Loucy (cell line): ENCODE results near the gene PPFIA3.

ENCODE experiments used
- H2AFZ ChIP-seq: fragments of 200-600 bp; sonication (generic); 2 replicates; pipeline ENCODE4 v1.6.0; 2016; ENCODE audit warnings: antibody characterized with exemption, mild to moderate bottlenecking, low read length, moderate library complexity
- H3F3A ChIP-seq: fragments of 200-600 bp; 2 replicates; pipeline ENCODE4 v1.6.0; 2016; ENCODE audit warnings: antibody characterized with exemption, low read depth, mild to moderate bottlenecking
- H3K27me3 ChIP-seq: fragments of 200-600 bp; sonication (generic); 2 replicates; pipeline ENCODE4 v1.6.1; 2014; ENCODE audit warnings: low read length, mild to moderate bottlenecking; ENCODE audit not compliant: insufficient read depth, poor library complexity, severe bottlenecking
- H3K36me3 ChIP-seq: fragments of 200-600 bp; sonication (generic); 2 replicates; pipeline ENCODE4 v1.6.1; 2016; ENCODE audit warnings: low read length; ENCODE audit not compliant: insufficient read depth
- H3K4me1 ChIP-seq: fragments of 200-600 bp; sonication (generic); 2 replicates; pipeline ENCODE4 v1.5.1; 2014; ENCODE audit warnings: low read length, mild to moderate bottlenecking; ENCODE audit not compliant: insufficient read depth, poor library complexity, severe bottlenecking
- H3K4me2 ChIP-seq: fragments of 200-600 bp; sonication (generic); 2 replicates; pipeline ENCODE4 v1.6.0; 2014; ENCODE audit warnings: antibody characterized with exemption, low read length, low read depth, mild to moderate bottlenecking; ENCODE audit not compliant: poor library complexity, severe bottlenecking
- H3K4me3 ChIP-seq: fragments of 200-600 bp; sonication (generic); 2 replicates; pipeline ENCODE4 v1.5.1; 2014; ENCODE audit warnings: low read length, mild to moderate bottlenecking, mixed read lengths; ENCODE audit not compliant: poor library complexity, severe bottlenecking
- H3K79me2 ChIP-seq: fragments of 200-600 bp; sonication (generic); 2 replicates; pipeline ENCODE4 v1.6.1; 2014; ENCODE audit warnings: low read length; ENCODE audit not compliant: insufficient read depth
- H3K9ac ChIP-seq: fragments of 200-600 bp; sonication (generic); 2 replicates; pipeline ENCODE4 v1.6.0; 2014; ENCODE audit warnings: mild to moderate bottlenecking, low read depth, low read length, moderate library complexity; ENCODE audit not compliant: poor library complexity, severe bottlenecking
- H3K9me2 ChIP-seq: fragments of 200-600 bp; sonication (generic); replicated peaks from 2 replicates; pipeline ENCODE4 v1.6.1; 2016; ENCODE audit warnings: low read depth, low read length, mixed read lengths
- H3K9me3 ChIP-seq: fragments of 200-600 bp; sonication (generic); 2 replicates; pipeline ENCODE4 v1.6.1; 2014; ENCODE audit warnings: mild to moderate bottlenecking, antibody characterized with exemption, low read length, low read depth; ENCODE audit not compliant: insufficient read depth
- H4K20me1 ChIP-seq: fragments of 200-600 bp; sonication (generic); 2 replicates; pipeline ENCODE4 v1.6.0; 2014; ENCODE audit warnings: antibody characterized with exemption, low read length, mild to moderate bottlenecking; ENCODE audit not compliant: insufficient read depth, poor library complexity, severe bottlenecking
- EZH2phosphoT487 ChIP-seq: fragments of 200-600 bp; IDR thresholded peaks from 2 replicates; pipeline ENCODE4 v1.6.1; 2018; ENCODE audit warnings: antibody characterized with exemption, mild to moderate bottlenecking, moderate library complexity, borderline replicate concordance
- TF ChIP-seq, protein P1 (sequence below): fragments of 200-600 bp; sonication (generic); conservative IDR thresholded peaks from 2 replicates; pipeline ENCODE4 v1.5.1; 2014; ENCODE audit warnings: mild to moderate bottlenecking, antibody characterized with exemption, low read length

PPFIA3 gene

DNA sequence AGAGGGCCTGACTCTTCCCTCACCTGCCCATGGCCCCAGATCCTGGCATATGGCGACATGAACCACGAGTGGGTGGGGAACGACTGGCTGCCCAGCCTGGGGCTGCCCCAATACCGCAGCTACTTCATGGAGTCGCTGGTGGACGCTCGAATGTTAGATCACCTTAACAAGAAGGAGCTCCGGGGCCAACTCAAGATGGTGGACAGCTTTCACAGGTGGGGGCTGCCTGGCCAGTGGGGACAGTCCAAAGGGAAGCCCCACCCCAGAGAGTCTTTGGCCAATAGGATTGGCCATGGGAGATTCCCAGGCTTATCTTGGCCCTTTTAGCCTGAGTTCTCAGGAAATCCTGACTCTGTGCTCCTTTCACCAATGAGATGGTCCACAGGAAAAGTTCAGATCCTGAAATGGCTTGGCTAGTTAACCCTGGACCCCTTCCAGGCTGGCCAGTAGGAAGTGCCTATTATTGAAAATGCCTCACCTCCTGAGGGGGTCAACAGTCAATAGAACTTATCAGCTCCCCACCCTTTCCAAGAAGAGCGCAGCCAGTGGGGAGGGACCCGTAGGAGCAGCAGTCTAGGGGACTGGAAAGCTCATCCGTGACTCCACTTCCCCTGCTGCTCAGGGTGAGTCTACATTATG is 28.8 kb downstream of the PPFIA3 start:
- Histone ChIP-seq H3K4me2 (no peak overlapping the region), H3K27me3 (no peaks in the 10 kb centered on the region), H3F3A (no peaks in the 10 kb centered on the region), H2AFZ (no peak overlapping the region), H3K9me3 (no peaks in the 10 kb centered on the region), H4K20me1 (no peaks in the 10 kb centered on the region), H3K9ac (no peak overlapping the region), H3K79me2 (no peaks in the 10 kb centered on the region), H3K9me2 (no peaks in the 10 kb centered on the region), H3K36me3 (no peaks in the 10 kb centered on the region), H3K4me3 (no peak overlapping the region), H3K4me1 (peaks cover 18% of the 10 kb centered on the region)
- no peak for TF ChIP-seq EZH2phosphoT487
- TF ChIP-seq, protein P1, sequence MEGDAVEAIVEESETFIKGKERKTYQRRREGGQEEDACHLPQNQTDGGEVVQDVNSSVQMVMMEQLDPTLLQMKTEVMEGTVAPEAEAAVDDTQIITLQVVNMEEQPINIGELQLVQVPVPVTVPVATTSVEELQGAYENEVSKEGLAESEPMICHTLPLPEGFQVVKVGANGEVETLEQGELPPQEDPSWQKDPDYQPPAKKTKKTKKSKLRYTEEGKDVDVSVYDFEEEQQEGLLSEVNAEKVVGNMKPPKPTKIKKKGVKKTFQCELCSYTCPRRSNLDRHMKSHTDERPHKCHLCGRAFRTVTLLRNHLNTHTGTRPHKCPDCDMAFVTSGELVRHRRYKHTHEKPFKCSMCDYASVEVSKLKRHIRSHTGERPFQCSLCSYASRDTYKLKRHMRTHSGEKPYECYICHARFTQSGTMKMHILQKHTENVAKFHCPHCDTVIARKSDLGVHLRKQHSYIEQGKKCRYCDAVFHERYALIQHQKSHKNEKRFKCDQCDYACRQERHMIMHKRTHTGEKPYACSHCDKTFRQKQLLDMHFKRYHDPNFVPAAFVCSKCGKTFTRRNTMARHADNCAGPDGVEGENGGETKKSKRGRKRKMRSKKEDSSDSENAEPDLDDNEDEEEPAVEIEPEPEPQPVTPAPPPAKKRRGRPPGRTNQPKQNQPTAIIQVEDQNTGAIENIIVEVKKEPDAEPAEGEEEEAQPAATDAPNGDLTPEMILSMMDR: no peak

DNA sequence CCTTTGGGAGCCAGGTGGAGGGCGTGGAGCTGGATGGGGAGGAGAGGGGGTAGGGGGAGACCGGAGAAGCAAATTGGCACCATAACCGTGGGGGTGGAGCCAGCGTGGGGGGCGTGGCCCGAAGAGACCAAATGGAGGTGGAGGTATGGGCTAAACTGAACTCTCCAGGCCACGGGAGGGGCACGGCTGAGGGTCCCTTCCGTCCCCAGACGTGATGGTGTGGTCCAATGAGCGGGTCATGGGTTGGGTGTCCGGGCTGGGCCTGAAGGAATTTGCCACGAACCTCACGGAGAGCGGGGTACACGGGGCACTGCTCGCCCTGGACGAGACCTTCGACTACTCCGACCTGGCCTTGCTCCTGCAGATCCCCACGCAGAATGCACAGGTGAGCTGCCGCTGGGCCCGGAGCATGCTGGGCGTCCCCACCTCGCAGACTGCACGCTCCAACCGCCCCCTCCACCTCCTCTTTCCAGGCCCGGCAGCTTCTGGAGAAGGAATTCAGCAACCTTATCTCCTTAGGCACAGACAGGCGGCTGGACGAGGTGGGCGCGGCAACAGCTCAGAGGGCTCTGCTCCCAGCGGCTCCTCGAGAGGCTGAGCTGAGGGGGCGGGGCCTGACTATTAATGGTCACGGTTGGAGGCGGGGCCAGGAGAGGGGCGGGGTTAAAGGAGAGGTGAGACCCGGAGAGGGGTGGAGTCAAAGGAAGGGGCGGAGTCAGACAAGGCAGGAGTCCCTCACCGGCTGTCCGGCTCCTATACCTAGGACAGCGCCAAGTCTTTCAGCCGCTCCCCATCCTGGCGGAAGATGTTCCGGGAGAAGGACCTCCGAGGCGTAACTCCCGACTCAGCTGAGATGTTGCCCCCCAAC is 29.7 kb downstream of the PPFIA3 start:
- Histone ChIP-seq H3K4me1 (peaks cover 18% of the 10 kb centered on the region), H2AFZ (peak overlapping the region; percentile 92; the same call in 1 of the 2 replicates), H3F3A (no peaks in the 10 kb centered on the region), H3K36me3 (no peaks in the 10 kb centered on the region), H3K9me2 (no peaks in the 10 kb centered on the region), H3K9me3 (no peaks in the 10 kb centered on the region), H4K20me1 (no peaks in the 10 kb centered on the region), H3K27me3 (no peaks in the 10 kb centered on the region), H3K9ac (peak overlapping the region; percentile 83), H3K4me2 (peak overlapping the region; percentile 90), H3K79me2 (no peaks in the 10 kb centered on the region), H3K4me3 (peak overlapping the region; percentile 84)
- no peak for TF ChIP-seq EZH2phosphoT487
- TF ChIP-seq, protein P1: no peak

DNA sequence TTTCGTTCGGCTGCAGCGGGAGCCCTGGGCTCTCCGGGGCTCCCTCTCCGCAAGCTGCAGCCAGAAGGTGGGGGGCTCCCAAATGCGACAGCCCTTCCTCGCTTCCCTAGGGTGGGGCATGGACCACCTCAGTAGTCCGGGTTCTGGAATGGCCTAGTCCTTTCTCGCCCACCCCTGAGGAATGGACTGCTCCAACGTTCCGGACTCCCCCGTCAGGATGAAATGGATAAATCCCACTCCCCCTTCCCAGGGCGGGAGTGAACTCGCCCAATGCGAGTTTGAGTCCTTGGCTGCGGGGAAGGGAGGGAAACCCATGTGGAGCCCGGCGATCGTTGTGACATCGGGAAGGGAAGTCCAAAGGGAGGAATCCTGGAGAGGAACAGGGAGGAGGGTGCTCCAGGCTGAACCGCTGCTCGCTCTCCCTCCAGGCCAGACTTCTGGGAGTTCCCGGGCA is 30.3 kb downstream of the PPFIA3 start:
- TF ChIP-seq EZH2phosphoT487: no peak
- TF ChIP-seq, protein P1: no peak
- peak overlapping the region; percentile 84 for H3K4me3 ChIP-seq
- H3K9ac ChIP-seq: peak overlapping the region; percentile 83
- H3K4me2 ChIP-seq: peak overlapping the region; percentile 90
- no peaks in the 10 kb centered on the region for H4K20me1 ChIP-seq
- H3K79me2 ChIP-seq: no peaks in the 10 kb centered on the region
- H3K4me1 ChIP-seq: peaks cover 18% of the 10 kb centered on the region
- no peaks in the 10 kb centered on the region for H3K36me3 ChIP-seq
- no peaks in the 10 kb centered on the region for H3K9me2 ChIP-seq
- H2AFZ ChIP-seq: peak overlapping the region; percentile 92
- H3F3A ChIP-seq: no peaks in the 10 kb centered on the region
- no peaks in the 10 kb centered on the region for H3K27me3 ChIP-seq
- H3K9me3 ChIP-seq: no peaks in the 10 kb centered on the region
